AG09319 (cell line): ENCODE results near the gene NAALADL1.

Experiments
- DNase-seq: peaks from one replicate; pipeline ENCODE4 v3.0.0-alpha.2; 2010; ENCODE audit warnings: low read depth; ENCODE audit errors: extremely low read depth
- CTCF ChIP-seq: IDR thresholded peaks from 2 replicates; pipeline ENCODE4 v1.5.1; 2011; ENCODE audit warnings: low read depth, mild to moderate bottlenecking, inconsistent platforms, low read length, moderate library complexity

NAALADL1 gene

GRCh38 chr11:65066805-65067291 is 8.5 kb upstream of the NAALADL1 start:
- DNase-seq: no peak
- no peak for TF ChIP-seq CTCF

- DNase-seq: no peak
- TF ChIP-seq CTCF: no peak
Observed at GRCh38 chr11:65066315-65066714, 8.0 kb upstream of the NAALADL1 start.

GRCh38 chr11:65065851-65066250 is 7.5 kb upstream of the NAALADL1 start:
- no peak for DNase-seq
- TF ChIP-seq CTCF: no peak

GRCh38 chr11:65064847-65065240 is 6.5 kb upstream of the NAALADL1 start:
- no peak for DNase-seq
- no peak for TF ChIP-seq CTCF

- no peak for TF ChIP-seq CTCF
- DNase-seq: no peak
Observed at GRCh38 chr11:65063532-65063931, 5.2 kb upstream of the NAALADL1 start.

- DNase-seq: no peak
- peak; percentile 33 for TF ChIP-seq CTCF
Observed at GRCh38 chr11:65060913-65061408, 2.6 kb upstream of the NAALADL1 start.

- TF ChIP-seq CTCF: no peak
- no peak for DNase-seq
Observed at GRCh38 chr11:65059959-65060824, 1.8 kb upstream of the NAALADL1 start.
